ENCODE data around the gene CD63.

DNA sequence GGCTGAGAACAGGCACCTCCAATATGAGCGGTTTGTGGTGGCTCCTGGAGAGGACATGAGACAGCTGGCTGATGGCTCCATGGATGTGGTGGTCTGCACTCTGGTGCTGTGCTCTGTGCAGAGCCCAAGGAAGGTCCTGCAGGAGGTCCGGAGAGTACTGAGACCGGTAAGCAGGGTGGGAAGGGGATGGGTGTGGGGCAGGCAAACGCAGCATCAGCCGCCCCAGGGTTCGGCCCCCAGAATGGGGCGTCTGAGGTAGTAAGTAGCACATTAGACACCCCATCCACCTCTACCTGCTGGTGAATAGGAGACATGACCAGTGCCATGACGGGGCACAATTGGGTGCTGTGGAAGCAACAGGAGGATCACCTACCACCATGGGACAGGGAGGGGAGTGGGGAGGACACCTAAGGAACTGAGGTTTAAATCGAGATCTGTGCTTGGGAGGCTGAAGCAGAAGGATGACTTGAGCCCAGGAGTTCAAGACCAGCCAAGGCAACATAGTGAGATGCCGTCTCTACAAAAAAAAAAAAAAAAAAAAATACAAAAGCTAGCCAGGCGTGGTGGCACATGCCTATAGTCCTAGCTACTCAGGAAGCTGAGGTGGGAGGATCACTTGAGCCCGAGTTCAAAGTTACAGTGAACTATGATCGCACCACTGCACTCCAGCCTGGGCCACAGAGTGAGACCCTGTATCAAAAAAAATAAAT is 46.6 kb downstream of the CD63 start:
- TF ChIP-seq, protein P1, sequence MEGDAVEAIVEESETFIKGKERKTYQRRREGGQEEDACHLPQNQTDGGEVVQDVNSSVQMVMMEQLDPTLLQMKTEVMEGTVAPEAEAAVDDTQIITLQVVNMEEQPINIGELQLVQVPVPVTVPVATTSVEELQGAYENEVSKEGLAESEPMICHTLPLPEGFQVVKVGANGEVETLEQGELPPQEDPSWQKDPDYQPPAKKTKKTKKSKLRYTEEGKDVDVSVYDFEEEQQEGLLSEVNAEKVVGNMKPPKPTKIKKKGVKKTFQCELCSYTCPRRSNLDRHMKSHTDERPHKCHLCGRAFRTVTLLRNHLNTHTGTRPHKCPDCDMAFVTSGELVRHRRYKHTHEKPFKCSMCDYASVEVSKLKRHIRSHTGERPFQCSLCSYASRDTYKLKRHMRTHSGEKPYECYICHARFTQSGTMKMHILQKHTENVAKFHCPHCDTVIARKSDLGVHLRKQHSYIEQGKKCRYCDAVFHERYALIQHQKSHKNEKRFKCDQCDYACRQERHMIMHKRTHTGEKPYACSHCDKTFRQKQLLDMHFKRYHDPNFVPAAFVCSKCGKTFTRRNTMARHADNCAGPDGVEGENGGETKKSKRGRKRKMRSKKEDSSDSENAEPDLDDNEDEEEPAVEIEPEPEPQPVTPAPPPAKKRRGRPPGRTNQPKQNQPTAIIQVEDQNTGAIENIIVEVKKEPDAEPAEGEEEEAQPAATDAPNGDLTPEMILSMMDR (conservative IDR thresholded peaks at IDR 0.05; ENCODE audit: low read length): no peak
- TF ChIP-seq EZH2phosphoT487 (IDR thresholded peaks at IDR 0.05; ENCODE audit: borderline replicate concordance): no peak
